Lower leg skin (tissue), 3 donors: Measurements from ENCODE around the gene SCD5.

Experiments
- CTCF ChIP-seq, 3 donors: fragments of 450-650 bp; IDR thresholded peaks; one replicate each; pipeline ENCODE4 v1.5.1; 2016; ENCODE audit warnings: antibody characterized with exemption in 3 of 3, mild to moderate bottlenecking in 3 of 3, moderate library complexity in 2 of 3
- POLR2A ChIP-seq, 2 donors: fragments of 450-650 bp; IDR thresholded peaks; one replicate each; pipeline ENCODE4 v1.6.1; 2016 to 2017; ENCODE audit warnings: antibody characterized with exemption in 2 of 2, mild to moderate bottlenecking in 1 of 2, moderate library complexity in 1 of 2

GRCh38 chr4:82761229-82761628 is 37.4 kb downstream of the SCD5 start:
- TF ChIP-seq CTCF (IDR thresholded peaks at IDR 0.05) (no peak), POLR2A (IDR thresholded peaks at IDR 0.05) (no peak)
